ENCODE measurements around the gene APCS.

APCS gene

DNA sequence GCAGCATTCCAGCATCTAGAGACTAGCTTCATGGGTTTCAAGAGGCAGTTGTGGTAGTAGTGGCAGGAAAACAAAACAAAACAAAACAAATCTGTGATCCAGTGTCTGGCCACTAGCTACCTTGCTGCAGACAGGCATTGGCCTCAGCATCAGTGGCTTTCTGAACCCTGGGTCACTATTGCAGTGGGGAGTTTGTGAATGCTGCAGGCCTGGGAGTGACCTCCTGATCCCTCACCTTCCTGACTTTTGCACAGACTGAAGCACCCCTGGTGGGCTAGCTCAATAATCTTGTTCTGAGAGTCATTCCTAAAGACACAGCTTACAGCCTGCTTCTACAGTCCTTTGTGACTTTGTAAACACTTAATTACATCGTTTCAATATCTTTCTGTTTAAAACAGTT lies 24.9 kb upstream of the APCS start:
- no peak for DNase-seq (ENCODE audit: low read depth)
- H3K4me3 ChIP-seq (ENCODE audit: low read depth, low read length), result no peak overlapping the region
- TF ChIP-seq, protein P1, sequence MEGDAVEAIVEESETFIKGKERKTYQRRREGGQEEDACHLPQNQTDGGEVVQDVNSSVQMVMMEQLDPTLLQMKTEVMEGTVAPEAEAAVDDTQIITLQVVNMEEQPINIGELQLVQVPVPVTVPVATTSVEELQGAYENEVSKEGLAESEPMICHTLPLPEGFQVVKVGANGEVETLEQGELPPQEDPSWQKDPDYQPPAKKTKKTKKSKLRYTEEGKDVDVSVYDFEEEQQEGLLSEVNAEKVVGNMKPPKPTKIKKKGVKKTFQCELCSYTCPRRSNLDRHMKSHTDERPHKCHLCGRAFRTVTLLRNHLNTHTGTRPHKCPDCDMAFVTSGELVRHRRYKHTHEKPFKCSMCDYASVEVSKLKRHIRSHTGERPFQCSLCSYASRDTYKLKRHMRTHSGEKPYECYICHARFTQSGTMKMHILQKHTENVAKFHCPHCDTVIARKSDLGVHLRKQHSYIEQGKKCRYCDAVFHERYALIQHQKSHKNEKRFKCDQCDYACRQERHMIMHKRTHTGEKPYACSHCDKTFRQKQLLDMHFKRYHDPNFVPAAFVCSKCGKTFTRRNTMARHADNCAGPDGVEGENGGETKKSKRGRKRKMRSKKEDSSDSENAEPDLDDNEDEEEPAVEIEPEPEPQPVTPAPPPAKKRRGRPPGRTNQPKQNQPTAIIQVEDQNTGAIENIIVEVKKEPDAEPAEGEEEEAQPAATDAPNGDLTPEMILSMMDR (IDR thresholded peaks at IDR 0.05; ENCODE audit: low read depth, low read length, missing control alignments), result no peak

DNA sequence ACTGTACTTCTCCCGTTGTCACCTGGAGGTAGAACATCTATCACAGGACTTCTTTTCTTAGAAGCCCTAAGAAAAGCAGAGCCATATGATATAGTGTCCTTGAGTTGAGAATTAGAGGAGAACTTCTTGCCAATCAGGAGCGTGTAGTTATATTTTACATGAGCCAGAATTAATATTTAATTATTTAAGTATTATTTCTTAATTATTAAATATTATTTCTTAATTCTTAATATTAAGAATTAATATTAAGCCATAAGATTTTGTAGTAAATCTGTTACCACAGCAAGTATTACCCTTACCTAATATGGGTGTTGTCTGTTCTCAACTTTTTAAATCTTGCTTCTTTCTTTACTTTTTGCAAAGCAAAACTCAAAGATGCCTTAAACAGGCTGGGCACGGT lies 10.2 kb upstream of the APCS start:
- DNase-seq (ENCODE audit: low read depth), result no peak
- no peak overlapping the region for H3K4me3 ChIP-seq (ENCODE audit: low read depth, low read length)
- TF ChIP-seq, protein P1 (IDR thresholded peaks at IDR 0.05; ENCODE audit: low read depth, low read length, missing control alignments), result no peak

DNA sequence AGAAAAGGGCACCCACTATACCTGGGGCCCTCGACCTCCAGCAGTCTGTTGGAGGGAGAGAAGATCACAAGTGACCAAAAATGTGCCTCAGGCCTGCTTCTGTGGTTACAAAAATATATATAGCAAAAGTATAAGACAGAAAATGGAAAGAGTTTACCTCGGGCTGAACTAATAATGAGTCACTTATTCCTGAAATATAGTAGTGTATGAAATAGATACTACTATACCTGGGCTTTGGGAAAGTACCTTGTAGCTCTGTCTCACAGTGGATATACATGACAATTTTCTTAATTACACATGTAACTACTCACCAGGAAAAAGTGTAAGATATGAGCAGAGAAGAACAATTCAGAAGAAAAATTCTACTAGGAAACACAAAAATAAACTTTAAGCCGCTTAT lies 7.3 kb upstream of the APCS start:
- TF ChIP-seq, protein P1 (IDR thresholded peaks at IDR 0.05; ENCODE audit: low read depth, low read length, missing control alignments), result no peak
- no peak for DNase-seq (ENCODE audit: low read depth)
- no peak overlapping the region for H3K4me3 ChIP-seq (ENCODE audit: low read depth, low read length)

DNA sequence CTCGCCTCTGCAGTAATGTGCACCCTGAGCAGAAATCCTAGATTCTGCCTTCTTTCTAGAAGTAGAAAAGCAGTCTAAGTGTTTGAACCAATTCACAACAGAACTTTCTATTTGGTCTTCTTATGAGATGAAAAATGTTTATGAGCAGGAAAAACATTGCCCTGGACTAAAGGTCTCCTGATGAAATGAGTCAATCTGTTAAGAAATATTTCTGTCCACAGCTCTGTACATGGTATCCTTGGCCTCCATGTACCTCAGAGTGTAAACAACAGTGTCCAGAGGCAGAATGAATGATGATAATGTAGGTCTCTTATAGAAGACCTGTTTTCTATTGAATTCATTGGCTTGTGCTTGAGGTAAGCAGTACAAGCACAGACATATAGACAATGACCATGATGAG lies 6.2 kb upstream of the APCS start:
- DNase-seq (ENCODE audit: low read depth), result no peak
- TF ChIP-seq, protein P1 (IDR thresholded peaks at IDR 0.05; ENCODE audit: low read depth, low read length, missing control alignments), result no peak
- H3K4me3 ChIP-seq (ENCODE audit: low read depth, low read length), result no peak overlapping the region

DNA sequence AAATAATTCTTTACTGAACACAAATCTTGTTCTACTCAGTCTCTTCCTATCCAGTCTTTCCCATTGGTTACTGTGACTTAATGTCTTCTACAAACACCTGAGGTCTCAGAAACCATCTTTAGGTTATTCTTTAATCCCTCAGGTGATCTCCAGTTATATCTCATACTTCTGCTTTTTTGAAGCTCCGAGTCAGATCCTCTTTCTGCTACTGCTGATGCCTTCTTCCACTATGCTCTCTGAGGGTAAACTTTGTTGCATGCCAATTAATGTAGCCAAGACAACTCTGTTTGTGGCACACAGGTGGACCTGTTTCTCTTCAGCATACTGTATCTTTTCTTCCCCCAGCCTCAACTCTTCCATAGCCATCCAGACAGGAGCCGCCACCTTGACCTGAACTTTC lies 3.1 kb upstream of the APCS start:
- no peak for DNase-seq (ENCODE audit: low read depth)
- TF ChIP-seq, protein P1 (IDR thresholded peaks at IDR 0.05; ENCODE audit: low read depth, low read length, missing control alignments), result no peak
- H3K4me3 ChIP-seq (ENCODE audit: low read depth, low read length), result no peak overlapping the region

DNA sequence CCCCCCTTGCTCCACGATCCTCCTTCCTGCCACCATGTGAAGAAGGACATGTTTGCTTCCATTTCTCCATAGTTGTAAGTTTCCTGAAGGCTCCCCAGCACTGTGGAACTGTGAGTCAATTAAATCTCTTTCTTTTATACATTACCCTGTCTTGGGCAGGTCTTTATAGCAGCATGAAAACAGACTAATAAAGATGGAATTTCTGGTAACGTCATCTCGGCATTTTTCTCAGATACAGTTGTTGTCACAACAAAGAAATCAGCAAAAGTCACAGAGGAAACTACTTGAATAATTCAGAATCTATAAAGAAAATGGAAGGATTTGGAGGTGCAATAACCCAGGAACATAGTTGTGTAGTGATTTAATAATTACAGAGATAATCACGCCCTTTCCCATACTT lies 4.4 kb downstream of the APCS start:
- H3K4me3 ChIP-seq (ENCODE audit: low read depth, low read length), result no peak overlapping the region
- TF ChIP-seq, protein P1 (IDR thresholded peaks at IDR 0.05; ENCODE audit: low read depth, low read length, missing control alignments), result no peak
- no peak for DNase-seq (ENCODE audit: low read depth)

DNA sequence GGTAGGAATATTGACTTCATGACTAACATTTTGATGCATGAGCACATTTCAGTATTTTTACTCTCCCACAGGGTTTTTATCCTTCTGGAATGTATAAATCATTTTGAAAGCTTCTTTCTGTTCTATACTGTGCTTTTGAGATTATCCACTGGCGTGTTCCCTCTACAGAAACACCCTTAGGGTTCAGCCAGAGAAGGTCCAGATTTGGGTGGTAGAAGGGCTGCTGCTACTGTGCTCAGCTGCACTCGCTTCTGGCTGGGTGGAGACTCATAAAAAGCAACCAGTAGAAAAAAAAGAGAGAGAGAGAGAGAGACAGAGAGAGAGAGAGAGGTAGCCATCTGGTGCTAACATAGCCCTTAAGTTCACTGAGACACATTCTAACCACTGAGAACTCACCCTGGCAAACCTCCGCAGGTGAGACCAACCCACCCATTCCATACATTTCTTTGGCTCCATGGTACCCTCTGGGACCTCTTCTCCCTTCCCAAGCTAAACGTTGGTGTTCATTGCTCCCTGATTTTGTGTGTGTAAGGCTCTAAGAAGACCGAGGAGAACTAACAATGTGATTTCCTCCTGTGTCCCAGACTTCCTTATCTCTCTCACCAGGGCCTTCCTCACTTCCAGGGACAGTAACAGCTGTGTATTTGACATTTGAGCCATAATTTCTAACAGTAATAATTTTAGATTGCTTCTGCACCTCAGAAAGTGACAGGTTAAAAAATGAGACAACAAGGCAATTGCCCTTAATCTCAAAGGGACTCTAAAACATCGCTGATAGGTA lies 7.2 kb downstream of the APCS start:
- TF ChIP-seq, protein P1 (IDR thresholded peaks at IDR 0.05; ENCODE audit: low read depth, low read length, missing control alignments), result no peak
- H3K4me3 ChIP-seq (ENCODE audit: low read depth, low read length), result no peak overlapping the region
- DNase-seq (ENCODE audit: low read depth), result no peak

Measured in GM12864 (cell line).